ENCODE results near the gene EVI5L. TPM values are rescaled to one million over a fixed set of nuclear protein-coding genes. Genes with fewer than 3 reads are reported as not detected.
A peak's percentile ranks its signal among the peaks of the same experiment; 100 is the strongest.

Gene EVI5L
- total and polyA plus RNA-seq, 2 of the 13 experiments (the other 11 are each of a cell fraction or from before 2014, with no cell fraction given) = 1.7 to 2.4 TPM

- no peak for TF ChIP-seq SNAPC4 (CRISPR knock-in tag; IDR thresholded peaks at IDR 0.05)
- TF ChIP-seq RAD21 (CRISPR knock-in tag; IDR thresholded peaks at IDR 0.05) = peak; percentile 65; the same call in 1 of the 2 replicates
These were observed 30.2 kb upstream of the EVI5L start (continued) for GRCh38 chr19:7799640-7800355.

GRCh38 chr19:7801020-7801570 lies 28.9 kb upstream of the EVI5L start:
- BruUV-seq (replicated peaks) = no TSS peak
- H3K36me3 ChIP-seq (replicated peaks in 1 of 2; ENCODE audit: control insufficient read depth in 1 of 2, insufficient read depth in 2 of 2, low read length in 2 of 2) = no peaks in the 10 kb centered on the region
- H3K79me2 ChIP-seq (ENCODE audit: insufficient read depth, low read length) = no peaks in the 10 kb centered on the region
- ATAC-seq (no peak), DNase-seq (ENCODE audit: low spot score) (no peak), FAIRE-seq (no peak)
- in situ Hi-C loops (cut with HindIII; ENCODE audit: extremely low pct_ligation_motif_present, low pct_unique_long_range_greater_than_20kb) (no loop called here), intact Hi-C loops (cut with micrococcal nuclease; ENCODE audit: unreplicated experiment) (no loop called here)
- 60% methylated on average over 17 of the region's 17 CpGs for WGBS (ENCODE audit: low lambda C conversion rate)
- H3K4me3 ChIP-seq (replicated peaks in 1 of 3; ENCODE audit: insufficient read depth in 1 of 3, low read depth in 2 of 3, low read length in 3 of 3) = no peak overlapping the region
- no peak overlapping the region for H2AFZ ChIP-seq (ENCODE audit: low read length)
- H3K4me2 ChIP-seq (ENCODE audit: low read depth, low read length) = no peak overlapping the region
- no peaks in the 10 kb centered on the region; the same call in 1 of the 2 replicates for H3K9me3 ChIP-seq (ENCODE audit: low read length)
- peaks cover 0 to 26% of the 10 kb centered on the region in 2 experiments for H3K27me3 ChIP-seq (ENCODE audit: control insufficient read depth in 1 of 2, insufficient read depth in 2 of 2, low read length in 2 of 2)
- H3K9ac ChIP-seq (ENCODE audit: insufficient read depth, low read depth, low read length) = no peak overlapping the region
- TF ChIP-seq ZNF619 (CRISPR knock-in tag; IDR thresholded peaks at IDR 0.05) = no peak
- no peak for TF ChIP-seq ZNF274 (CRISPR knock-in tag; IDR thresholded peaks at IDR 0.05)
- TF ChIP-seq HNRNPL (IDR thresholded peaks at IDR 0.05; ENCODE audit: low read depth, low read length) = no peak
- TF ChIP-seq RNF2 (conservative IDR thresholded peaks at IDR 0.05; ENCODE audit: low read depth) = no peak
- no peak for TF ChIP-seq ZNF546 (CRISPR knock-in tag; conservative IDR thresholded peaks at IDR 0.05)
- TF ChIP-seq ZNF556 (CRISPR knock-in tag; IDR thresholded peaks at IDR 0.05; ENCODE audit: borderline replicate concordance) = no peak
- no peak for TF ChIP-seq ZBTB43 (CRISPR knock-in tag; conservative IDR thresholded peaks at IDR 0.05)
- TF ChIP-seq THAP8 (CRISPR knock-in tag; IDR thresholded peaks at IDR 0.05; ENCODE audit: borderline replicate concordance) = no peak
- TF ChIP-seq ZNF790 (CRISPR knock-in tag; IDR thresholded peaks at IDR 0.05; ENCODE audit: borderline replicate concordance) = no peak
- no peak for TF ChIP-seq SMC3 (IDR thresholded peaks at IDR 0.05; ENCODE audit: low read length)
- no peak for TF ChIP-seq HNF1B (CRISPR knock-in tag; IDR thresholded peaks at IDR 0.05)
- TF ChIP-seq CHCHD3 (CRISPR knock-in tag; IDR thresholded peaks at IDR 0.05) = no peak
- 0 out of 2 replicates have a peak, but pooled peaks cover 4% of the 10 kb centered on the region for H3K4me1 ChIP-seq (ENCODE audit: insufficient read depth, low read length)
- H3K27ac ChIP-seq (ENCODE audit: extremely low read length, insufficient read depth, low read length) = no peak overlapping the region
- no peaks in the 10 kb centered on the region for H4K20me1 ChIP-seq (ENCODE audit: insufficient read depth, low read length)
- POLR2A ChIA-PET = no interaction called here
- CTCF ChIA-PET (ENCODE audit: low intra/inter-chr PET ratio, low total read pairs) = no interaction called here
